ENCODE results near the gene WDR5.

WDR5 gene

GRCh38 chr9:134152022-134152448, 16.2 kb downstream of the WDR5 start:
- no peak overlapping the region for H3K4me3 ChIP-seq (ENCODE audit: low read length)
- H3K27me3 ChIP-seq (ENCODE audit: insufficient read depth, low read length): no peaks in the 10 kb centered on the region
- H3K36me3 ChIP-seq (ENCODE audit: insufficient read depth, low read length): peaks cover 97% of the 10 kb centered on the region
- 76% methylated on average over 14 of the region's 14 CpGs for WGBS
- H3K9me3 ChIP-seq (ENCODE audit: insufficient read depth, low read depth, low read length): no peaks in the 10 kb centered on the region
- H3K27ac ChIP-seq (ENCODE audit: low read depth, low read length): no peak overlapping the region
- H3K9ac ChIP-seq (ENCODE audit: low read depth, low read length): no peak overlapping the region
- no peaks in the 10 kb centered on the region for H3K4me1 ChIP-seq (ENCODE audit: insufficient read depth, low read length)

- Histone ChIP-seq H3K4me3 (ENCODE audit: low read length) (no peak overlapping the region), H3K9ac (ENCODE audit: low read depth, low read length) (no peak overlapping the region), H3K36me3 (ENCODE audit: insufficient read depth, low read length) (peaks cover 97% of the 10 kb centered on the region), H3K27ac (ENCODE audit: low read depth, low read length) (no peak overlapping the region), H3K27me3 (ENCODE audit: insufficient read depth, low read length) (no peaks in the 10 kb centered on the region), H3K9me3 (ENCODE audit: insufficient read depth, low read depth, low read length) (no peaks in the 10 kb centered on the region), H3K4me1 (ENCODE audit: insufficient read depth, low read length) (no peaks in the 10 kb centered on the region)
- WGBS: 97% methylated on average over 11 of the region's 11 CpGs
Observed at GRCh38 chr9:134152488-134152887, 16.6 kb downstream of the WDR5 start.

- Histone ChIP-seq H3K4me3 (ENCODE audit: low read length) (no peak overlapping the region), H3K9ac (ENCODE audit: low read depth, low read length) (no peak overlapping the region), H3K36me3 (ENCODE audit: insufficient read depth, low read length) (peaks cover 99% of the 10 kb centered on the region), H3K27me3 (ENCODE audit: insufficient read depth, low read length) (no peaks in the 10 kb centered on the region), H3K27ac (ENCODE audit: low read depth, low read length) (no peak overlapping the region), H3K9me3 (ENCODE audit: insufficient read depth, low read depth, low read length) (no peaks in the 10 kb centered on the region), H3K4me1 (ENCODE audit: insufficient read depth, low read length) (no peaks in the 10 kb centered on the region)
- WGBS: 96% methylated on average over 23 of the region's 23 CpGs
Observed at GRCh38 chr9:134153450-134153849, 17.6 kb downstream of the WDR5 start.

GRCh38 chr9:134154262-134154701, 18.4 kb downstream of the WDR5 start:
- WGBS: 97% methylated on average over 27 of the region's 27 CpGs
- no peak overlapping the region for H3K27ac ChIP-seq (ENCODE audit: low read depth, low read length)

GRCh38 chr9:134155812-134156377, 20.0 kb downstream of the WDR5 start:
- no peaks in the 10 kb centered on the region for H3K9me3 ChIP-seq (ENCODE audit: insufficient read depth, low read depth, low read length)
- H3K4me1 ChIP-seq (ENCODE audit: insufficient read depth, low read length): no peaks in the 10 kb centered on the region
- WGBS: 95% methylated on average over 20 of the region's 20 CpGs

More at GRCh38 chr9:134154262-134154701, 18.4 kb downstream of the WDR5 start:
- Histone ChIP-seq H3K4me1 (ENCODE audit: insufficient read depth, low read length) (no peaks in the 10 kb centered on the region), H3K9ac (ENCODE audit: low read depth, low read length) (no peak overlapping the region), H3K27me3 (ENCODE audit: insufficient read depth, low read length) (no peaks in the 10 kb centered on the region), H3K4me3 (ENCODE audit: low read length) (no peak overlapping the region), H3K36me3 (ENCODE audit: insufficient read depth, low read length) (peaks cover 97% of the 10 kb centered on the region), H3K9me3 (ENCODE audit: insufficient read depth, low read depth, low read length) (no peaks in the 10 kb centered on the region)

GRCh38 chr9:134156564-134157377, 20.9 kb downstream of the WDR5 start:
- Histone ChIP-seq H3K4me3 (ENCODE audit: low read length) (no peak overlapping the region), H3K9me3 (ENCODE audit: insufficient read depth, low read depth, low read length) (no peaks in the 10 kb centered on the region), H3K27me3 (ENCODE audit: insufficient read depth, low read length) (no peaks in the 10 kb centered on the region), H3K36me3 (ENCODE audit: insufficient read depth, low read length) (peaks cover 77% of the 10 kb centered on the region), H3K4me1 (ENCODE audit: insufficient read depth, low read length) (no peaks in the 10 kb centered on the region), H3K27ac (ENCODE audit: low read depth, low read length) (no peak overlapping the region), H3K9ac (ENCODE audit: low read depth, low read length) (no peak overlapping the region)
- 93% methylated on average over 33 of the region's 33 CpGs for WGBS

More at GRCh38 chr9:134155812-134156377, 20.0 kb downstream of the WDR5 start:
- Histone ChIP-seq H3K9ac (ENCODE audit: low read depth, low read length) (no peak overlapping the region), H3K27me3 (ENCODE audit: insufficient read depth, low read length) (no peaks in the 10 kb centered on the region), H3K36me3 (ENCODE audit: insufficient read depth, low read length) (peaks cover 86% of the 10 kb centered on the region), H3K27ac (ENCODE audit: low read depth, low read length) (no peak overlapping the region), H3K4me3 (ENCODE audit: low read length) (no peak overlapping the region)

- H3K4me1 ChIP-seq (ENCODE audit: insufficient read depth, low read length): no peaks in the 10 kb centered on the region
- no peak overlapping the region for H3K4me3 ChIP-seq (ENCODE audit: low read length)
- H3K9me3 ChIP-seq (ENCODE audit: insufficient read depth, low read depth, low read length): no peaks in the 10 kb centered on the region
- H3K36me3 ChIP-seq (ENCODE audit: insufficient read depth, low read length): peaks cover 71% of the 10 kb centered on the region
- H3K27me3 ChIP-seq (ENCODE audit: insufficient read depth, low read length): peaks cover 2% of the 10 kb centered on the region; the same call in 1 of the 2 replicates
- no peak overlapping the region for H3K27ac ChIP-seq (ENCODE audit: low read depth, low read length)
- WGBS: 96% methylated on average over 23 of the region's 23 CpGs
- no peak overlapping the region for H3K9ac ChIP-seq (ENCODE audit: low read depth, low read length)
Observed at GRCh38 chr9:134157378-134157885, 21.6 kb downstream of the WDR5 start.

GRCh38 chr9:134158242-134158641, 22.4 kb downstream of the WDR5 start:
- H3K36me3 ChIP-seq (ENCODE audit: insufficient read depth, low read length): peaks cover 63% of the 10 kb centered on the region

GRCh38 chr9:134158753-134159392, 23.0 kb downstream of the WDR5 start:
- Histone ChIP-seq H3K27me3 (ENCODE audit: insufficient read depth, low read length) (peaks cover 9% of the 10 kb centered on the region; the same call in 1 of the 2 replicates), H3K4me1 (ENCODE audit: insufficient read depth, low read length) (no peaks in the 10 kb centered on the region), H3K4me3 (ENCODE audit: low read length) (no peak overlapping the region), H3K27ac (ENCODE audit: low read depth, low read length) (no peak overlapping the region), H3K9me3 (ENCODE audit: insufficient read depth, low read depth, low read length) (no peaks in the 10 kb centered on the region), H3K36me3 (ENCODE audit: insufficient read depth, low read length) (peaks cover 58% of the 10 kb centered on the region), H3K9ac (ENCODE audit: low read depth, low read length) (no peak overlapping the region)
- whole genome bisulfite sequencing: 93% methylated on average over 20 of the region's 20 CpGs

More at GRCh38 chr9:134158242-134158641, 22.4 kb downstream of the WDR5 start:
- no peak overlapping the region for H3K27ac ChIP-seq (ENCODE audit: low read depth, low read length)
- no peak overlapping the region for H3K9ac ChIP-seq (ENCODE audit: low read depth, low read length)
- WGBS: 94% methylated on average over 17 of the region's 17 CpGs
- no peak overlapping the region for H3K4me3 ChIP-seq (ENCODE audit: low read length)
- no peaks in the 10 kb centered on the region for H3K4me1 ChIP-seq (ENCODE audit: insufficient read depth, low read length)
- peaks cover 5% of the 10 kb centered on the region; the same call in 1 of the 2 replicates for H3K27me3 ChIP-seq (ENCODE audit: insufficient read depth, low read length)
- H3K9me3 ChIP-seq (ENCODE audit: insufficient read depth, low read depth, low read length): no peaks in the 10 kb centered on the region

- Histone ChIP-seq H3K36me3 (ENCODE audit: insufficient read depth, low read length) (peaks cover 49% of the 10 kb centered on the region), H3K9me3 (ENCODE audit: insufficient read depth, low read depth, low read length) (no peaks in the 10 kb centered on the region), H3K4me3 (ENCODE audit: low read length) (no peak overlapping the region), H3K27me3 (ENCODE audit: insufficient read depth, low read length) (peaks cover 9% of the 10 kb centered on the region; the same call in 1 of the 2 replicates), H3K9ac (ENCODE audit: low read depth, low read length) (no peak overlapping the region), H3K4me1 (ENCODE audit: insufficient read depth, low read length) (no peaks in the 10 kb centered on the region), H3K27ac (ENCODE audit: low read depth, low read length) (no peak overlapping the region)
- WGBS: 93% methylated on average over 17 of the region's 20 CpGs
Observed at GRCh38 chr9:134159566-134160245, 23.8 kb downstream of the WDR5 start.

All from HUES64 (cell line).